NK-92 (cell line): ENCODE data around the gene CDC42EP4.
"Not testable (repeated sequence)": the region's sequence is repeated elsewhere in the genome, so short reads cannot be mapped to it uniquely, and the experiment has no call there.

ENCODE experiments used
- DNase-seq: peaks from one replicate; lab custom pipeline; 2025; ENCODE audit not compliant: unreplicated experiment; lab: John Stamatoyannopoulos, UW

Gene CDC42EP4

GRCh38 chr17:73343168-73343634, 31.4 kb upstream of the CDC42EP4 start:
- DNase-seq, result no peak

- DNase-seq, result no peak
These were observed 30.9 kb upstream of the CDC42EP4 start for GRCh38 chr17:73342541-73343167.

GRCh38 chr17:73342050-73342522, 30.3 kb upstream of the CDC42EP4 start:
- DNase-seq, result no peak

GRCh38 chr17:73341350-73342049, 29.7 kb upstream of the CDC42EP4 start:
- DNase-seq, result no peak

GRCh38 chr17:73340093-73340596, 28.3 kb upstream of the CDC42EP4 start:
- no peak for DNase-seq

- no peak for DNase-seq
These were observed 26.9 kb upstream of the CDC42EP4 start for GRCh38 chr17:73338566-73339197.

GRCh38 chr17:73338050-73338521, 26.3 kb upstream of the CDC42EP4 start:
- no peak for DNase-seq

GRCh38 chr17:73337330-73337710, 25.5 kb upstream of the CDC42EP4 start:
- no peak for DNase-seq

GRCh38 chr17:73336408-73337329, 24.9 kb upstream of the CDC42EP4 start:
- no peak for DNase-seq

- no peak for DNase-seq
These were observed 24.0 kb upstream of the CDC42EP4 start for GRCh38 chr17:73335591-73336407.

GRCh38 chr17:73334771-73335513, 23.1 kb upstream of the CDC42EP4 start:
- DNase-seq, result no peak

- not testable (repeated sequence) for DNase-seq
These were observed 21.6 kb upstream of the CDC42EP4 start for GRCh38 chr17:73333445-73333844.

GRCh38 chr17:73331060-73331459, 19.3 kb upstream of the CDC42EP4 start:
- no peak for DNase-seq

- DNase-seq, result no peak
These were observed 15.9 kb upstream of the CDC42EP4 start for GRCh38 chr17:73327676-73328075.

GRCh38 chr17:73325527-73325842, 13.7 kb upstream of the CDC42EP4 start:
- DNase-seq, result no peak

GRCh38 chr17:73324711-73325526, 13.1 kb upstream of the CDC42EP4 start:
- no peak for DNase-seq

GRCh38 chr17:73324160-73324475, 12.3 kb upstream of the CDC42EP4 start:
- no peak for DNase-seq

- no peak for DNase-seq
These were observed 11.8 kb upstream of the CDC42EP4 start for GRCh38 chr17:73323409-73324159.
